WTC11 (cell line): ENCODE measurements around the gene MSI2.

Experiments
- CREM ChIP-seq: sonication (generic); formaldehyde crosslinking; IDR thresholded peaks from 2 replicates; pipeline ENCODE4 v1.8.1; 2022; ENCODE audit warnings: mild to moderate bottlenecking, missing genetic modification reagents, moderate library complexity
- ESRRA ChIP-seq: sonication (generic); formaldehyde crosslinking; IDR thresholded peaks from 2 replicates; pipeline ENCODE4 v1.8.1; 2022; ENCODE audit warnings: mild to moderate bottlenecking, missing genetic modification reagents, borderline replicate concordance
- GABPB1 ChIP-seq: sonication (generic); formaldehyde crosslinking; IDR thresholded peaks from 2 replicates; pipeline ENCODE4 v1.8.1; 2023; ENCODE audit warnings: mild to moderate bottlenecking, missing genetic modification reagents
- JAZF1 ChIP-seq: fragments of 250-450 bp; sonication (Bioruptor Pico); IDR thresholded peaks from 2 replicates; pipeline ENCODE4 v1.9.0; 2021; ENCODE audit warnings: moderate library complexity, mild to moderate bottlenecking, inconsistent platforms
- NR1H2 ChIP-seq: sonication (generic); formaldehyde crosslinking; IDR thresholded peaks from 2 replicates; pipeline ENCODE4 v1.9.0; 2021; ENCODE audit warnings: mild to moderate bottlenecking, moderate library complexity, missing genetic modification reagents
- TEAD4 ChIP-seq: sonication (generic); formaldehyde crosslinking; IDR thresholded peaks from 2 replicates; pipeline ENCODE4 v1.8.0; 2022; ENCODE audit warnings: mild to moderate bottlenecking, missing genetic modification reagents
- ZNF121 ChIP-seq: sonication (generic); formaldehyde crosslinking; IDR thresholded peaks from 2 replicates; pipeline ENCODE4 v1.8.0; 2023; ENCODE audit warnings: missing genetic modification reagents
- TF ChIP-seq, protein P1 (sequence below): fragments of 200-600 bp; IDR thresholded peaks from 2 replicates; pipeline ENCODE4 v1.8.0; 2022; ENCODE audit warnings: antibody characterized with exemption
- TF ChIP-seq, protein P2 (sequence below): sonication (generic); formaldehyde crosslinking; IDR thresholded peaks from 2 replicates; pipeline ENCODE4 v1.8.0; 2022; ENCODE audit warnings: mild to moderate bottlenecking, missing genetic modification reagents

- TF ChIP-seq TEAD4 (CRISPR knock-in tag) (no peak), CREM (CRISPR knock-in tag) (no peak), ZNF121 (no peak), NR1H2 (no peak), GABPB1 (CRISPR knock-in tag) (no peak), JAZF1 (CRISPR knock-in tag) (no peak), ESRRA (CRISPR knock-in tag) (no peak)
- TF ChIP-seq, protein P1, sequence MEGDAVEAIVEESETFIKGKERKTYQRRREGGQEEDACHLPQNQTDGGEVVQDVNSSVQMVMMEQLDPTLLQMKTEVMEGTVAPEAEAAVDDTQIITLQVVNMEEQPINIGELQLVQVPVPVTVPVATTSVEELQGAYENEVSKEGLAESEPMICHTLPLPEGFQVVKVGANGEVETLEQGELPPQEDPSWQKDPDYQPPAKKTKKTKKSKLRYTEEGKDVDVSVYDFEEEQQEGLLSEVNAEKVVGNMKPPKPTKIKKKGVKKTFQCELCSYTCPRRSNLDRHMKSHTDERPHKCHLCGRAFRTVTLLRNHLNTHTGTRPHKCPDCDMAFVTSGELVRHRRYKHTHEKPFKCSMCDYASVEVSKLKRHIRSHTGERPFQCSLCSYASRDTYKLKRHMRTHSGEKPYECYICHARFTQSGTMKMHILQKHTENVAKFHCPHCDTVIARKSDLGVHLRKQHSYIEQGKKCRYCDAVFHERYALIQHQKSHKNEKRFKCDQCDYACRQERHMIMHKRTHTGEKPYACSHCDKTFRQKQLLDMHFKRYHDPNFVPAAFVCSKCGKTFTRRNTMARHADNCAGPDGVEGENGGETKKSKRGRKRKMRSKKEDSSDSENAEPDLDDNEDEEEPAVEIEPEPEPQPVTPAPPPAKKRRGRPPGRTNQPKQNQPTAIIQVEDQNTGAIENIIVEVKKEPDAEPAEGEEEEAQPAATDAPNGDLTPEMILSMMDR, result no peak
- TF ChIP-seq, protein P2, sequence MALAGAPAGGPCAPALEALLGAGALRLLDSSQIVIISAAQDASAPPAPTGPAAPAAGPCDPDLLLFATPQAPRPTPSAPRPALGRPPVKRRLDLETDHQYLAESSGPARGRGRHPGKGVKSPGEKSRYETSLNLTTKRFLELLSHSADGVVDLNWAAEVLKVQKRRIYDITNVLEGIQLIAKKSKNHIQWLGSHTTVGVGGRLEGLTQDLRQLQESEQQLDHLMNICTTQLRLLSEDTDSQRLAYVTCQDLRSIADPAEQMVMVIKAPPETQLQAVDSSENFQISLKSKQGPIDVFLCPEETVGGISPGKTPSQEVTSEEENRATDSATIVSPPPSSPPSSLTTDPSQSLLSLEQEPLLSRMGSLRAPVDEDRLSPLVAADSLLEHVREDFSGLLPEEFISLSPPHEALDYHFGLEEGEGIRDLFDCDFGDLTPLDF (CRISPR knock-in tag), result no peak
These were observed 289.5 kb downstream of the MSI2 start for GRCh38 chr17:57545731-57546342.
